NOMO-1 treated with DMSO at 0.1 percent for 48 hours (cell line): Measurements from ENCODE around the gene NKX3-2.
A peak's percentile ranks its signal among the peaks of the same experiment; 100 is the strongest.

Source experiments
- DNase-seq: peaks from one replicate; lab custom pipeline; 2025; ENCODE audit not compliant: unreplicated experiment; lab: John Stamatoyannopoulos, UW

Gene NKX3-2

GRCh38 chr4:13534344-13535063 is 9.8 kb downstream of the NKX3-2 start:
- no peak for DNase-seq

GRCh38 chr4:13533670-13534343 is 10.5 kb downstream of the NKX3-2 start:
- DNase-seq, result no peak

- DNase-seq, result no peak
Measured at GRCh38 chr4:13531625-13531998, 12.7 kb downstream of the NKX3-2 start.

GRCh38 chr4:13530823-13531624 is 13.3 kb downstream of the NKX3-2 start:
- DNase-seq, result no peak

DNA sequence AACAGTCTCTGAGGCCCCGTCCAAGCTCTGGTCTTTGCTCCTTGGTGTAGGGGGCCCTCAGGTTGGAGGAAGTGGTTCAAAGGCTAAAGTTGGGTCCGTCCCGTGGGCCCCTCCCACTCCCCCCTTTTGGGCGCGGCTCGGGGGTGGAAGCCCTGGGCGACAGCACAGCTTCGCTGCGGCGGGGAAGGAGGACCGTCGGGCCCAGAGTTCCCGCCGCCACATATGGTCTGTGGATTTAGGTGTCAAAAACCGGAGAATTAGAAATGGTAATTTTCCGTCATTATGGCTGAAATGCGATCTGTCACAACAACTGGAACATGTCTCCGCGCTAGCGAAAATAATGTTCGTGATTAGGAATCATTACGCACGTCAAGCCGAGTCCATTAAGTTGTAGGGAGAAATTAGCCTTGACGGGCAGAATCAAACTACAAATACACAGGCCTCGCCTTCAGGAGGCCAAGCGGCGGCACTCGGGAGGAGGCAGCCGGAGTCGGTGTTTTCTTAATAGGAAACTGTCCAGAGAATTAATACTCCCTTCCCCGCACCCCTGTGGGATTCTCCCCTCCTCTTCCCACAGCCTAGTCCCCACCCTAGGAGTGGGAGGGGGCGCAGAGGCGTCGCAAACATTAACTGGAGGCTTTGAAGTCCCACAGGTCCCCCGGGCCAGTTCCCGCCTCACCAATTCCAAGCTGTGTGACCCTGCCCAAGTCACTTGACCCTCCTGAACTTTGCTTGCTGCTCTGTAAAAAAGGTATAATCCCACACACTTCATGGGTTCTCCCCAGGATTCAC is 15.0 kb downstream of the NKX3-2 start:
- DNase-seq, result no peak

DNA sequence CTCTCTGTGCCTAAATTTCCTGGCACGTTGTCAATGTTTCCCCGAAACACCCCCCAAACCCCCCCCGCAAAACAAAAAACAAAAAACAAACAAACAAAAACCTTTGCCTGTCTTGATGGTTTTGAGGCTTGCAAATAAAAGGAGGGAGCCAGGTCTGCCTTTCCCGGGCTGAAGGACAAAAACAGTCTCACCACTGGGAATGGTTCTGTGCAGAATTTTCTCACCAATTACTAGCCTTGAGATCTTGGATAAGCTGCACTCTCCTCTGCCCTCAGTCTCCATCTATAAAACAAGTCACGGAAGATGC is 15.5 kb downstream of the NKX3-2 start:
- no peak for DNase-seq

DNA sequence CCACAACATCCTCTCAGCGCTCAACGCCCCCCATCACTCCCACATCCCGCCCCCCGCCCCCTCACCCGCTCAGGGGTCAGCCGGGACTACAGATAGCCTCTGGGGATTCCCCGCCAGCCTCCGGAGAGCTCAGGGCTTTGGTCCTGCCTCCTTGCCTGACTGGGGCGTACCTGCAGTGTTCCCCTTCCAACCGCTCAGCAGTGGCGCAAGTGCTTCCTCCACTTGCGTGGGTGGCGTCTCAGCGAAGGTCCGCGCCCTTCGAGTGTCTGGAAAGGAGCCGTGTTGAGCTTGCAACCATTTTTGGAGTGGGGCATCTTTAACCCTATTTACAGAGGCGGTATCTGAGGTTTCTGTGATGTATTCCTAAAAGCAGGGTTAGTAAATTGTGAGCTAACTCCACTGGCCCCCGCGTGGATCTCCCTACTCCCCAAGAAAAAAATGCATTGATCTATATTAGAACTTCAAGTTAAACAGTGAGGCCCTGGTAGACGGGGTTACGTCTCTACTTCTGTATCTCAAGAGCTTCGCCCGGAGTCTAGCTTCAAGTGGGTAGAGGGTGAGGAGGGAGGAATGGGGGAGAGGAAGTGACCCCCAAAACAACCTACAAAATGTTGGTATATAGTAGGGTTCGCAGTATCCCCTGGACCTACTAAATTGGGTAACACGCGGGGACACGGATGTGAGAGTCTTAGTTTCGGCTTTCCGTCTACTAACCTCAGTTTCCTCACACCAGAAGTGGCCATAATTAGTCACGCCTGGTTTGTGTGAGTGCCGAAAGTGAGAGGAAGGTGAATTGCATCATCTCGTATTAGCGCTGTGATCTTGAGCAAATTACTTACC is 16.1 kb downstream of the NKX3-2 start:
- peak; percentile 85 for DNase-seq

DNA sequence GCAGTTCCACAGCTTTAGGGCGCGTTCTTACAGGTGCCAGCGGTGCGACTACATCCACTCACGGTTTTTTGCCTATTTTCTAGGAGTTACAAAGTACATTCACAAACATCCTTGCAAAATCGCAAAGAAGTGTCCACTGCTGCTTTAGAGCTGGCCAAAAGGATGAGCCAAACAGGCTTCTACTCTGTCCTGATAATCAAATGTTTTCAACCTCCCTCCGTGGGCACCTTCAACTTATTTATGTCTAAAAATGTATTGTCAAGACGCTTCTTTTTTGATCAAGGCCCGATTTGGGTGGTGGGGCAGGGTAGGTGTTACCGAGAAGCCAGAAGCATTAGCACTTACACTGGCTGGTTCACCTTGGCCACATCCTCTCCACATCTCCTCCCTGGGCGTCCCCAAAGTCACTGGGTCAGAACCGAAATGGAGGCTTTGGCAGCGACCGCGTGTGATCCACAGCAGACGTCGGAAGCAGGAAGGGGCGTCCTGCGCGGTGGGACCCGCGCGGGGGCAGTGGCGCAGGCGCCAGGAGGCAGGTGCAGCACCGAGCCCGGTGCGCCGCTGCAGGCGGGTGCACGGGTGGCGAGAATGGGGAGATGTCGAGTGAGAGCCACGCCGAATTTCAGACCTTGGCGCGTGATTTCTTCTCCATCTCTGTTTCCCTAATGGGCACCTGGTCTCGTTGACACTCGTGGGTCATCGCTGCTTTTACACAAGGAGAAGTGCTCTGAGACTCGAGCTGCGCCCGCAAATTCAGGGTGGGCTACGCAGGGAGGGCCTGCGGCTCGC is 16.9 kb downstream of the NKX3-2 start:
- DNase-seq, result no peak

GRCh38 chr4:13526658-13527057 is 17.6 kb downstream of the NKX3-2 start:
- no peak for DNase-seq

DNA sequence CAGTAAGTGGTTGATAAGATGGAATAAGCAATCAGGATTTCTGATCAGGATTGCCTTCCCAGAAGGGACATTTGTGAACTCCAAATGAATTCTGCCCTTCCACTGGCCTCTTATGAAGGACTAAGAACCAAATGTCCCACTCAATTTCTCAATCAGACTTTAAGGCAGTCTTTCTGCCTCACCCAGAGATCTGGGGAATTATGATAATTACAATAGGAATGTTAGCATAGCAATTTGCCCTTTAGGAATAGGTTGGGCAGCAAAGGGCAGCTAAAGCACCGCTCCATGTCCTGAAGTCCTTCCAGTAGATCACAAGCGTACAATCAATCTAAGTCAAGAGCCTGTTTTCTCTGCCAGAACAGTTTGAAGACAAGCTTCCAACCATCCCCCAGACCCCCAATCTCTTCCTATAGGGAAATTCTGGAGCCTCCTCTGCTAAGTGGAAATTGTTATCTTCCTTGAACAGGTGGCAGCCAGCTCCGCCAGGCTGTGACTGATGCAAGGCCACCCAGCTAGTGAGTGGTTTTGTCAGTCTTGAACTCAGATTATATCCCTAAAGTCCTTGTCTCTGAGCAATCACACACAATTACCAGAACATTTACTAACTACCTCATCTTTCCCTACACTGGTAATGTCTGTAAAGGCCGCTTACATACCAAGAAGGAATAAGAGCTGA is 18.6 kb downstream of the NKX3-2 start:
- DNase-seq, result no peak

- no peak for DNase-seq
Measured at GRCh38 chr4:13524504-13525243, 19.6 kb downstream of the NKX3-2 start.

DNA sequence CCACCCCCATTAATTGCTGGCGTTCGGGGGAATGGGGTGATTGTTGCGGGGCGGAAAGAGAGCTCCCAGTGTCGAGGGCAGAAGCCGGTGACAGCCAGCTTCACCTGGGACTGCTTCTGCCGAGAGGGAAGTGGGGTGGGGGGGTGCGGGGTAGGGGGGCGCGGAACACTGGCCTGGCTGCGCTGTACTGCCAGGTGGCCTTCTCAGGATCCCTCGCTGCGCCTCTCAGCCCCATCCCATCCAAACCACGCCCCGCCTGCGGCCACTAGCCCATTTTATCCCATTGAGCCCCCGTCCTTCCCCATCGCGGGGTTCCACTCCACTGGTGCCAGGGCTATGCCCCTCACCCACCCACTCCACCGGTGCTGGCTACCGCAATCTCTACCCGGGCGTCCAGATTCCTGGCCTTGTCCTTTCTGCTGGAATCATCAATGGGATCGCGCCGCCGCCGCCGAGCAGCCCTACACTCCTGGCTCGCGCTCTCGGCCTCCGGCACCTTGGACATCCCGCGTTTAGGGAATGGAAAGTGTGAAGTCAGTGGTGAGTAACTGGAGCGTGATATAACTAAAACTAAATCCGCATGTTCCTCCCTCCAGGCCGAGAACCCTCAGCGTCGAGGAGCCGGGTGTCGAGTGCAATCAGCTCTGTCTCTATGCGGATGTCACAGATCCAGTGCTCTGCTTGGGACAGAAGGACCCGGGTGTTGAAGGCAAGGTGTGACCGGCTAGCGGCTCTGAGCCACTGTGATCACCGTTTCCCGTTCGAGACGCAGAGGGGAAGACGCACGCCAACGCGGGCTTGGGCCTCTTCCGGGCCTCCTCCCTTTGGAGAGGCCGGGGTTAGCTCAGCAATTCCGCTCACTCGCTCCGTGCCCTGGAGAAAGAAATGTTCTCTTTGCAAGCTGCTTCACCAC is 20.5 kb downstream of the NKX3-2 start:
- DNase-seq, result no peak

GRCh38 chr4:13523105-13523477 is 21.2 kb downstream of the NKX3-2 start:
- DNase-seq, result no peak

DNA sequence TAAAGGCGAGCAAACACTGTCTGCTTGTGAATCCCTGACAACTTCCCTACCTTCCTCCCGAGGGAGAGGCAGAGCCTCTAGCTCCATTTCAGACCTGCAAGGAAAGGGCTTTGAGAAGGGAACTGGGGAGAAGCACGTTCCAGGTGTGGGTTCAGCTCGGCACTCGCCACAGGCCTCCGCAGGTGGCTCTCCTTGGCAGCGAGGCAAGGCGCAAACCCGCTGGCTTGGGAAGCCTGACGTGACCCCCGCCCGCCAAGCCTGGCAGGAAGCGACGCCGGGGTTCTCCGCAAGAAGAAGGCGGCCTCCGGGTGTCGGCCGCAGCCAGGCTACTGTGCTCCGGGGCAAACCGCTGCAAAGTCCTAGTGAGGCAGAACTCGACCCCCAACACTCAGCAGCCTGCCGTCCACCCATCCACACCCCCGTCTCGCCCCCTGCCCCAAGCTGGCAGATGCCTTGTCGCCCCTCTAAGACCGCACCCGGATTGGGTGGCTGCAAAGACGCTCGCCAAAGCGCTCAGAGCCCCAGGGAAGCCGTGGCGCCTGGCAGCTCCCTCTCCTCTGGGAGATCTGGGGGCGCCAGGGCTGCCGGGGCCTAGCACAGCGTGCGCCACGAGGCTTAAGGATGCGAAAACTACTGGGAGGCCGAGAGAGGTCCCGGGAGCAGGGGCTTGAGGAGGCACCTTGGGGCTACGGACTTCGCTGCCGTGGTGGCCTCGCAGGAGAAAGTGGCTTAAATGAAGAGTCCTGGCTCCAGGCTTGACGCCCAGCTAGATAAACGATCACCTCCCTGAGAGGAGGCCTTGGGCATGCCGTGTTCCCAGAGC is 21.8 kb downstream of the NKX3-2 start:
- DNase-seq, result no peak

GRCh38 chr4:13521047-13521446 is 23.3 kb downstream of the NKX3-2 start:
- no peak for DNase-seq

GRCh38 chr4:13516315-13516860 is 27.9 kb downstream of the NKX3-2 start:
- no peak for DNase-seq
